Right forelimb (tissue), 1 donor: ENCODE data around the gene SLC7A5.
"Not testable (repeated sequence)": the region's sequence is repeated elsewhere in the genome, so short reads cannot be mapped to it uniquely, and the experiment has no call there.

Source experiments
- DNase-seq: peaks from one replicate; pipeline ENCODE4 v3.0.0-alpha.2; 2018

Gene SLC7A5

GRCh38 chr16:87832137-87832527 is 37.2 kb downstream of the SLC7A5 start:
- DNase-seq = no peak

- no peak for DNase-seq
Measured at GRCh38 chr16:87831421-87832136, 37.7 kb downstream of the SLC7A5 start.

- DNase-seq = no peak
Measured at GRCh38 chr16:87830673-87831420, 38.5 kb downstream of the SLC7A5 start.

- DNase-seq = no peak
Measured at GRCh38 chr16:87829988-87830672, 39.2 kb downstream of the SLC7A5 start.

GRCh38 chr16:87829622-87829980 is 39.7 kb downstream of the SLC7A5 start:
- no peak for DNase-seq

- no peak for DNase-seq
Measured at GRCh38 chr16:87828907-87829621, 40.2 kb downstream of the SLC7A5 start.

- DNase-seq = no peak
Measured at GRCh38 chr16:87828071-87828906, 41.0 kb downstream of the SLC7A5 start.

- DNase-seq = not testable (repeated sequence)
Measured at GRCh38 chr16:87827588-87827915, 41.8 kb downstream of the SLC7A5 start.

- DNase-seq = no peak
Measured at GRCh38 chr16:87826798-87827587, 42.3 kb downstream of the SLC7A5 start.

- DNase-seq = not testable (repeated sequence)
Measured at GRCh38 chr16:87826407-87826797, 42.9 kb downstream of the SLC7A5 start.

- not testable (repeated sequence) for DNase-seq
Measured at GRCh38 chr16:87825842-87826120, 43.5 kb downstream of the SLC7A5 start.

GRCh38 chr16:87824991-87825841 is 44.1 kb downstream of the SLC7A5 start:
- no peak for DNase-seq

GRCh38 chr16:87824016-87824990 is 45.0 kb downstream of the SLC7A5 start:
- no peak for DNase-seq

GRCh38 chr16:87823181-87823929 is 46.0 kb downstream of the SLC7A5 start:
- DNase-seq = no peak

GRCh38 chr16:87822108-87822970 is 47.0 kb downstream of the SLC7A5 start:
- DNase-seq = no peak

GRCh38 chr16:87821376-87822107 is 47.8 kb downstream of the SLC7A5 start:
- DNase-seq = no peak

GRCh38 chr16:87819983-87820382 is 49.3 kb downstream of the SLC7A5 start:
- DNase-seq = no peak
